ENCODE data around the gene UAP1L1.

DNA sequence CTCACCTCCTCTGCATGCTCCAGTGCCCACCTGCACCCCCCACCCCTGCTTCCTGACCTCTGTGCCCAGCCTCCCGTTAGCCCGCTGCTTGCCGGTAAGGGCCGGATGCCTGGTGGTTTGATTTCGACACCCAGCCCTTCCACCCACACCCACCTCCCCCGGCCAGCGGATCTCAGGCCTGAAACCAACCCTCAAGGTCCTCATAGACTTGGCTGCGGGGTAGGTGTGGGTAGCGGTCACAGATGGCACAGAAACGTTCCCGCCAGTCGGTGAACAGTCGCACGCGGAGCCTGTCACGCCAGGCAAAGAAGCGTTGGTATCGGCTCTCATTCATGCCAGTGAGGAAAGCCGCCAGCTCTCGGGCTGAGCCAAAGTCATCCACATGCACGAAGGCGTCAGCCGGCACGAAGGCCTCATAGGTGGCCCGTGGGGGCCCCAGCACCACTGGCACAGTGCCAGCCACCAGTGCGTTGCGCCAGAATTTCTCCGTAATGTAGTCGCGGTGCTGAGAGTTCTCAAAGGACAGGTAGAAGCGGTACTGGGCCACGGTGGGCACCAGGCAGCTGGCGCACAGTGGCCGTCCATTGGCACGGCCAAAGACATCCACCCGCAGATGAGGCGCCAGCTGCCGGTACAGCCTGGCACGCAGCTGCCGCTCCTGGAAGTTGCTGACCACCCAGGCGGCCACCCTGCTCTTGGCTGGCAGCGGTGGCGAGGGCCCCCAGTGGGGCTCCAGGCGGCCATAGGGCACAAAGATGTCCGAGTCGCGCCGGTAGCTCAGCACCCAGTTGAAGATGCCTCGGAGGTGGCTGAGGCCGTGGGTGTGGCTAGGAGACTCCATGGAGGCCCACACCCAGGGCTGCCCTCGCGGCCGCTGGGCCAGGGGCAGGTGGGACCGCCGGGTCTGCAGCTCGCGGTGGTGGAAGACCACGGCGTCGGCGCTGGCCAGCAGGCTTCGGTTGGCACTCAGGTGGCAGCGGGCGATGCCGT lies 46.5 kb upstream of the UAP1L1 start:
- no peak for TF ChIP-seq SUZ12 (IDR thresholded peaks at IDR 0.05; ENCODE audit: extremely low read depth, insufficient read depth, insufficient read length)
- TF ChIP-seq ZNF274 (IDR thresholded peaks at IDR 0.05; ENCODE audit: low read depth, low read length): no peak
- TF ChIP-seq YY1 (IDR thresholded peaks at IDR 0.05; ENCODE audit: insufficient read depth, insufficient read length): no peak

All from NT2/D1 (cell line).